DOHH2 (cell line): ENCODE data around the gene MAP1B.

Source experiments
- CTCF ChIP-seq: fragments of 200-600 bp; sonication (generic); IDR thresholded peaks from one replicate; pipeline ENCODE4 v1.5.1; 2014; ENCODE audit warnings: antibody characterized with exemption, mild to moderate bottlenecking, low read depth, low read length; ENCODE audit not compliant: poor library complexity, severe bottlenecking
- EZH2phosphoT487 ChIP-seq: fragments of 200-600 bp; sonication (generic); IDR thresholded peaks from 2 replicates; pipeline ENCODE4 v1.6.1; 2017; ENCODE audit warnings: borderline replicate concordance, mild to moderate bottlenecking, antibody characterized with exemption, low read length, moderate library complexity, mixed read lengths

- TF ChIP-seq CTCF: no peak
- no peak for TF ChIP-seq EZH2phosphoT487
These were observed 22.4 kb upstream of the MAP1B start for GRCh38 chr5:72084876-72085275.
